ENCODE measurements around the gene EEF2K. TPM values are rescaled to one million over a fixed set of nuclear protein-coding genes. Genes with fewer than 3 reads are reported as not detected.

Gene EEF2K
- total RNA-seq, 1 experiment from 2014 or later: 31.0 TPM

DNA sequence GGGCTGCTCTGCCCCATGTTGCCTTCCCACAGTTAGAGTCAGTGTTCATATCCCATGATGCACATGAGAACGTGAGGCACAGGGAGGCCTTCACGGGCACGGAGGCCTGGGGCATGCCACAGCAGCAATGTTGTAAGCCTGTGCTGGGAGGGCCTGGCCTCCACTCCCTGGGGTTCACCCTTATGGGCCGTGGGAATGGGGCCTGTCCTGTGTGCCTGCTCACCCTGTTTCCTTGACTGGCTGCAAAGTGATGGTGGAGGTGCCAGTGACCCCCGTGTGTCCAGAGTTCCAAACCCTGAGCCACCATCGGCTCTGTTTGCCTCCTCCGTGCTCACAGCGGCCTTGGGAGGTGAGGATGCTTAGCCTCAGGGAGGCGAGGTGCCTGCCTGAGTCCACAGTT lies 100.7 kb downstream of the EEF2K start:
- Histone ChIP-seq H3K79me2 (ENCODE audit: insufficient read depth, low read length) (peaks cover 35% of the 10 kb centered on the region), H3K36me3 (ENCODE audit: control insufficient read depth in 1 of 2, insufficient read depth in 2 of 2, low read length in 2 of 2) (peaks cover 24 to 43% of the 10 kb centered on the region in 2 experiments), H3K4me3 (replicated peaks in 1 of 2; ENCODE audit: low read depth in 1 of 2, low read length in 2 of 2) (no peak overlapping the region), H4K20me1 (ENCODE audit: insufficient read depth) (no peaks in the 10 kb centered on the region), H3K9me2 (ENCODE audit: insufficient read depth) (no peaks in the 10 kb centered on the region), H3K4me1 (ENCODE audit: control insufficient read depth in 1 of 2, insufficient read depth in 2 of 2, low read length in 2 of 2) (no peaks in the 10 kb centered on the region), H3K27me3 (ENCODE audit: insufficient read depth, low read length) (no peaks in the 10 kb centered on the region), H3K27ac (ENCODE audit: low read depth, low read length) (no peak overlapping the region), H3K9ac (ENCODE audit: low read length) (no peak overlapping the region), H3K4me2 (ENCODE audit: low read length) (no peak overlapping the region), H3K9me3 (ENCODE audit: control insufficient read depth in 1 of 2, insufficient read depth in 1 of 2, low read depth in 1 of 2, low read length in 2 of 2) (no peaks in the 10 kb centered on the region), H2AFZ (ENCODE audit: low read depth, low read length, poor library complexity, severe bottlenecking) (no peak overlapping the region)
- ChIA-PET POLR2A (no interaction called here), CTCF (interaction anchor here (0.7 kb wide), 1 partner anchor 12 kb away, joined by 3 read pairs; no protein-coding TSS in a partner anchor), RAD21 (ENCODE audit: low non-redundant PET in 1 of 2, low total read pairs in 2 of 2, uncharacterized antibody in 2 of 2, unreplicated experiment in 2 of 2) (no interaction called here)
- DNase-seq (ENCODE audit: low read depth, low spot score) (no peak), ATAC-seq (no peak)
- BruUV-seq (replicated peaks): no TSS peak
- TF ChIP-seq, protein P1, sequence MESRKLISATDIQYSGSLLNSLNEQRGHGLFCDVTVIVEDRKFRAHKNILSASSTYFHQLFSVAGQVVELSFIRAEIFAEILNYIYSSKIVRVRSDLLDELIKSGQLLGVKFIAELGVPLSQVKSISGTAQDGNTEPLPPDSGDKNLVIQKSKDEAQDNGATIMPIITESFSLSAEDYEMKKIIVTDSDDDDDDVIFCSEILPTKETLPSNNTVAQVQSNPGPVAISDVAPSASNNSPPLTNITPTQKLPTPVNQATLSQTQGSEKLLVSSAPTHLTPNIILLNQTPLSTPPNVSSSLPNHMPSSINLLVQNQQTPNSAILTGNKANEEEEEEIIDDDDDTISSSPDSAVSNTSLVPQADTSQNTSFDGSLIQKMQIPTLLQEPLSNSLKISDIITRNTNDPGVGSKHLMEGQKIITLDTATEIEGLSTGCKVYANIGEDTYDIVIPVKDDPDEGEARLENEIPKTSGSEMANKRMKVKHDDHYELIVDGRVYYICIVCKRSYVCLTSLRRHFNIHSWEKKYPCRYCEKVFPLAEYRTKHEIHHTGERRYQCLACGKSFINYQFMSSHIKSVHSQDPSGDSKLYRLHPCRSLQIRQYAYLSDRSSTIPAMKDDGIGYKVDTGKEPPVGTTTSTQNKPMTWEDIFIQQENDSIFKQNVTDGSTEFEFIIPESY (IDR thresholded peaks at IDR 0.05; ENCODE audit: extremely low read depth, insufficient replicate concordance, low read length): no peak
- intact Hi-C loops (cut with micrococcal nuclease): no loop called here

DNA sequence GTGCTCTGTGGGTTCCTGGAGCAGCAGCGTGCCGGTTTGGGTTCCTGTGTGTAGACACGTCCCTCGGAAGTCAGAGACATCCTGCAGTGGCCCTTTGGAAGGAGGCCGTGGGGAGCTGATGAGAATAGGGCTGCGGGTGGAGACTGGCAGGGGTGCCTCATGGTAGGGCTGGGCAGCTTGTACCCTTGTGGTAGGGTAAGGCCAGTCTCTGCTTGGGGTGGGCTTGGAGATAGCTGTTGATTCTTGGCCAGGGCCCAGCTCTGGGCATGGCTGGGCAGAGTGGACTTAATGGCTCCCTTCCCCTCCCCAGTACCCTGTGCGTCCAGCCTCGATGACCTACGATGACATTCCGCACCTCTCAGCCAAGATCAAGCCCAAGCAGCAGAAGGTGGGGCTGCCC lies 101.8 kb downstream of the EEF2K start:
- CTCF ChIA-PET: no interaction called here
- Histone ChIP-seq H3K9me3 (ENCODE audit: control insufficient read depth in 1 of 2, insufficient read depth in 1 of 2, low read depth in 1 of 2, low read length in 2 of 2) (no peaks in the 10 kb centered on the region), H3K79me2 (ENCODE audit: insufficient read depth, low read length) (peaks cover 24% of the 10 kb centered on the region), H3K36me3 (ENCODE audit: control insufficient read depth in 1 of 2, insufficient read depth in 2 of 2, low read length in 2 of 2) (peaks cover 24 to 45% of the 10 kb centered on the region in 2 experiments), H3K4me2 (ENCODE audit: low read length) (no peak overlapping the region), H4K20me1 (ENCODE audit: insufficient read depth) (no peaks in the 10 kb centered on the region), H3K9me2 (ENCODE audit: insufficient read depth) (no peaks in the 10 kb centered on the region), H3K4me1 (ENCODE audit: control insufficient read depth in 1 of 2, insufficient read depth in 2 of 2, low read length in 2 of 2) (no peaks in the 10 kb centered on the region), H2AFZ (ENCODE audit: low read depth, low read length, poor library complexity, severe bottlenecking) (no peak overlapping the region), H3K27me3 (ENCODE audit: insufficient read depth, low read length) (no peaks in the 10 kb centered on the region), H3K9ac (ENCODE audit: low read length) (no peak overlapping the region), H3K27ac (ENCODE audit: low read depth, low read length) (no peak overlapping the region), H3K4me3 (replicated peaks in 1 of 2; ENCODE audit: low read depth in 1 of 2, low read length in 2 of 2) (no peak overlapping the region)
- BruUV-seq (replicated peaks): no TSS peak
- DNase-seq (ENCODE audit: low read depth, low spot score): no peak
- intact Hi-C loops (cut with micrococcal nuclease): no loop called here
- TF ChIP-seq ELF1 (IDR thresholded peaks at IDR 0.05; ENCODE audit: borderline replicate concordance, low read depth): no peak
- no peak for TF ChIP-seq EZH2phosphoT487 (IDR thresholded peaks at IDR 0.05; ENCODE audit: borderline replicate concordance)
- TF ChIP-seq, protein P2, sequence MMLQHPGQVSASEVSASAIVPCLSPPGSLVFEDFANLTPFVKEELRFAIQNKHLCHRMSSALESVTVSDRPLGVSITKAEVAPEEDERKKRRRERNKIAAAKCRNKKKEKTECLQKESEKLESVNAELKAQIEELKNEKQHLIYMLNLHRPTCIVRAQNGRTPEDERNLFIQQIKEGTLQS (IDR thresholded peaks at IDR 0.05): no peak
- TF ChIP-seq SIN3A (IDR thresholded peaks at IDR 0.05; ENCODE audit: low read depth): no peak
- no peak for TF ChIP-seq YY1 (IDR thresholded peaks at IDR 0.05; ENCODE audit: extremely low read depth, insufficient replicate concordance, low read depth, low read length)
- no peak for TF ChIP-seq SRF (IDR thresholded peaks at IDR 0.05; ENCODE audit: low read depth)
- TF ChIP-seq JUND (IDR thresholded peaks at IDR 0.05): no peak
- TF ChIP-seq ZFX (IDR thresholded peaks at IDR 0.05): no peak
- TF ChIP-seq, protein P3, sequence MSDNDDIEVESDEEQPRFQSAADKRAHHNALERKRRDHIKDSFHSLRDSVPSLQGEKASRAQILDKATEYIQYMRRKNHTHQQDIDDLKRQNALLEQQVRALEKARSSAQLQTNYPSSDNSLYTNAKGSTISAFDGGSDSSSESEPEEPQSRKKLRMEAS (IDR thresholded peaks at IDR 0.05): no peak
- TF ChIP-seq EGR1 (IDR thresholded peaks at IDR 0.05; ENCODE audit: low read depth): no peak
- no peak for TF ChIP-seq RAD21 (IDR thresholded peaks at IDR 0.05; ENCODE audit: low read depth)
- POLR2A ChIA-PET: no interaction called here
- ATAC-seq: no peak
- RAD21 ChIA-PET (ENCODE audit: low non-redundant PET in 1 of 2, low total read pairs in 2 of 2, uncharacterized antibody in 2 of 2, unreplicated experiment in 2 of 2): no interaction called here
